ENCODE data around the gene RAB30.

Gene RAB30

GRCh38 chr11:83105168-83105567, 33.5 kb upstream of the RAB30 start (continued):
- no peak for TF ChIP-seq ZEB2 (tag by site-specific recombination; IDR thresholded peaks at IDR 0.05)
- TF ChIP-seq KLF8 (tag by site-specific recombination; IDR thresholded peaks at IDR 0.05) = no peak
- TF ChIP-seq ZNF169 (tag by site-specific recombination; IDR thresholded peaks at IDR 0.05) = no peak
- no peak for TF ChIP-seq PRDM4 (tag by site-specific recombination; IDR thresholded peaks at IDR 0.05)
- TF ChIP-seq ZNF184 (tag by site-specific recombination; IDR thresholded peaks at IDR 0.05) = no peak
- TF ChIP-seq ZNF624 (tag by site-specific recombination; IDR thresholded peaks at IDR 0.05) = no peak

GRCh38 chr11:83102834-83103233, 31.1 kb upstream of the RAB30 start:
- H3K36me3 ChIP-seq (ENCODE audit: control insufficient read depth in 2 of 2, insufficient read depth in 1 of 2, low read length in 2 of 2) = no peaks in the 10 kb centered on the region
- ChIA-PET CTCF (no interaction called here), POLR2A (interaction anchor here (0.6 kb wide), 1 partner anchor 182 kb away, joined by 4 read pairs; no protein-coding TSS in a partner anchor)
- no peak overlapping the region for H3K4me3 ChIP-seq (ENCODE audit: low read depth, low read length)
- H3K4me1 ChIP-seq (ENCODE audit: control insufficient read depth, insufficient read depth, low read length) = no peaks in the 10 kb centered on the region
- no peak overlapping the region for H3K27ac ChIP-seq (ENCODE audit: extremely low read depth, low read depth, low read length)
- H3K9me3 ChIP-seq (ENCODE audit: control insufficient read depth, insufficient read depth, low read depth, low read length) = no peaks in the 10 kb centered on the region
- TF ChIP-seq KLF1 (tag by site-specific recombination; IDR thresholded peaks at IDR 0.05) (no peak), ZNF664 (tag by site-specific recombination; IDR thresholded peaks at IDR 0.05) (peak; percentile 40; the same call in 1 of the 2 replicates), ZNF138 (tag by site-specific recombination; IDR thresholded peaks at IDR 0.05; ENCODE audit: borderline replicate concordance) (no peak)

- Histone ChIP-seq H3K4me1 (ENCODE audit: control insufficient read depth, insufficient read depth, low read length) (no peaks in the 10 kb centered on the region), H3K9me3 (ENCODE audit: control insufficient read depth, insufficient read depth, low read depth, low read length) (no peaks in the 10 kb centered on the region), H3K27ac (ENCODE audit: extremely low read depth, low read depth, low read length) (no peak overlapping the region), H3K4me3 (ENCODE audit: low read depth, low read length) (no peak overlapping the region), H3K36me3 (ENCODE audit: control insufficient read depth in 2 of 2, insufficient read depth in 1 of 2, low read length in 2 of 2) (no peaks in the 10 kb centered on the region)
- ChIA-PET POLR2A (interaction anchor here (1.4 kb wide), 1 partner anchor 59 kb away, joined by 3 read pairs; the partner anchor contains the start of gene PCF11), CTCF (interaction anchor here (0.6 to 0.9 kb wide), 7 partner anchors 18 to 411 kb away, joined by 3 to 5 read pairs (median 3); no protein-coding TSS in a partner anchor)
- TF ChIP-seq KLF17 (tag by site-specific recombination; IDR thresholded peaks at IDR 0.05) (no peak), ZNF391 (tag by site-specific recombination; IDR thresholded peaks at IDR 0.05; ENCODE audit: borderline replicate concordance, low read depth) (no peak), ZNF366 (tag by site-specific recombination; conservative IDR thresholded peaks at IDR 0.05) (no peak), ZNF202 (tag by site-specific recombination; IDR thresholded peaks at IDR 0.05; ENCODE audit: borderline replicate concordance) (no peak), ZNF248 (tag by site-specific recombination; IDR thresholded peaks at IDR 0.05) (no peak), ZNF292 (tag by site-specific recombination; IDR thresholded peaks at IDR 0.05; ENCODE audit: borderline replicate concordance, low read depth) (no peak), GLI4 (tag by site-specific recombination; IDR thresholded peaks at IDR 0.05) (no peak), ZNF776 (tag by site-specific recombination; IDR thresholded peaks at IDR 0.05; ENCODE audit: borderline replicate concordance) (no peak), KLF9 (tag by site-specific recombination; IDR thresholded peaks at IDR 0.05; ENCODE audit: low read depth) (no peak), PRDM10 (tag by site-specific recombination; IDR thresholded peaks at IDR 0.05) (no peak), ZNF362 (tag by site-specific recombination; IDR thresholded peaks at IDR 0.05) (no peak), ZBTB48 (tag by site-specific recombination; IDR thresholded peaks at IDR 0.05) (no peak), ZNF214 (tag by site-specific recombination; IDR thresholded peaks at IDR 0.05; ENCODE audit: borderline replicate concordance) (no peak), HOXD13 (CRISPR knock-in tag; IDR thresholded peaks at IDR 0.05; ENCODE audit: borderline replicate concordance) (no peak), ZNF404 (tag by site-specific recombination; IDR thresholded peaks at IDR 0.05) (no peak), ZNF747 (tag by site-specific recombination; IDR thresholded peaks at IDR 0.05) (no peak), RBAK (tag by site-specific recombination; IDR thresholded peaks at IDR 0.05) (no peak)
Observed at GRCh38 chr11:83097429-83098075, 25.9 kb upstream of the RAB30 start.
